Activated CD8-positive, alpha-beta memory T cell treated with anti-CD3 and anti-CD28 coated beads, Interleukin-2, amount 50 U/mL, for 1 hour (primary cell): ENCODE results near the gene FYN.

Source experiments
- DNase-seq: peaks from one replicate; pipeline ENCODE4 v3.0.0-alpha.2; 2020; ENCODE audit errors: extremely low read depth

The FYN gene

DNA sequence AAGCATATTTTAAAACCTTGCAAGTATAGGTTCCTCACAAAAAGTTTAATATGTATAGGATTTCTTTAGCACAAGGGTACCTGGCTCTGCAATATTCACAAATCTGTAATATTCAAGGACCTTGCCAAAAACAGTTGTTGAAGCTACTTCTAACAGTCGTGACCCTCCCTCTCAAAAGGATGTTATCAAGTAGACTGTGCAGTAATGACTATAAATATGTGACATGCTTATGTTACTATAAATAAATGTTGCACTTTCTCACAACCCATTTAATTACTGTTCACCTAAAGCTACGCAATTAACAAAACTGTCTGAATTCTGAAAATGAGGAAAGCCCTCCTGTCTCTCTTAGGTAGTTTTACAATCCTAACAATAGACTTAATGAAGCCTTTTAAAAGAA is 41.8 kb downstream of the FYN start:
- no peak for DNase-seq

DNA sequence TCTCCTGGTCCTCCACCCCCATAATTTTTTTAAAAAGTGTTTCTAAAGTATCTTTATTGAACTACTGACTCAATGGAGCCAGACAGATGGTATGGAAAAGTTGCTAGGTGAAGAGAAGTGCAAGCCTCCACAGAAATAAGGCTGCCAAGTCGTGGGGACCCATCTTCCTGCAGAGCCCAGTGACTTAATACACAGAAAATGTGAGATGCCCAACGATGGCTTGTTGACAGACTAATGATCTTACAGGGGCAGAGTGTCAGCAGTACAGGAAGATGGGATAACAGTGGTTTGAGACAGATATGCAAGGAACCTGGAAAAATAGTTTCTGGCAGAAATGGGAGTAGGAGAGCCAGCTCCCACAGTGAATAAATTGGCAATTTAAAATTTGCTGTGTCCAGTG is 43.3 kb downstream of the FYN start:
- DNase-seq: no peak

DNA sequence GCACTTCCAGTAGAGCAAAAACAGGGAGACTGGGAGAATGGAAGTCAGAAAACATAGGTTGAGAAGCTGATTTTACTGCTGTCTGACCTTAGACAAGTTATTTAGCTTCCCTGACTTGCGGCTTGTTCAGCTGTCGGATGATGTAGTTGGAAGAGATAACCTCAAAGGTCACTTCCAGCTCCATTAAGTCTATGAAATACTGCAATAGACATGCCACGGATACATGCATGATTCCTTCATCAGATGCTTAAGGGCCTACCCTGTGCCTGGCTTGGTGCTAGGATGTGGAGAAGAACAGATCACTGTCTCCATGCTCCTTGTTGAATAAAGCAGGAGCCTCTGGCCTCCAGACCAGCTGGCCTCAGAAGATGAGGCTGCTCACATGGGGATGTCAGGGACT is 43.7 kb downstream of the FYN start:
- no peak for DNase-seq

DNA sequence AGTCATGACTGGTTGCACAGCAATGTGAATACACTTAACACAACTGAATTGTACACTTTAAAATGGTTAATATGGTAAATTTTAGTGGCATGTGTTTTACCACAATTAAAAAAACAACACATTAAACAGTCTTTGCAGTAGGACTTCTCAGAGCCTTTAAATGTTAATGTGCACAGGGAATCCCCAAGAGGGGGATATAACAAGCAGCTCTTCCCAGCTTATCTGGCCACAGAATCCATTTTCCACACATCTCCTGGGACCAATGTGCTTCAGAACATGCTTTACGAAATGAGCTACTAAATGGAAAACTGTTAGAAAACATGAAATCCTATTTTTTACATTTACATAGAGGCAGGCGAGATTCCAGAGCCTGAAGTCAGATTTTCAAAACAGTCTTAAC is 44.4 kb downstream of the FYN start:
- DNase-seq: no peak

DNA sequence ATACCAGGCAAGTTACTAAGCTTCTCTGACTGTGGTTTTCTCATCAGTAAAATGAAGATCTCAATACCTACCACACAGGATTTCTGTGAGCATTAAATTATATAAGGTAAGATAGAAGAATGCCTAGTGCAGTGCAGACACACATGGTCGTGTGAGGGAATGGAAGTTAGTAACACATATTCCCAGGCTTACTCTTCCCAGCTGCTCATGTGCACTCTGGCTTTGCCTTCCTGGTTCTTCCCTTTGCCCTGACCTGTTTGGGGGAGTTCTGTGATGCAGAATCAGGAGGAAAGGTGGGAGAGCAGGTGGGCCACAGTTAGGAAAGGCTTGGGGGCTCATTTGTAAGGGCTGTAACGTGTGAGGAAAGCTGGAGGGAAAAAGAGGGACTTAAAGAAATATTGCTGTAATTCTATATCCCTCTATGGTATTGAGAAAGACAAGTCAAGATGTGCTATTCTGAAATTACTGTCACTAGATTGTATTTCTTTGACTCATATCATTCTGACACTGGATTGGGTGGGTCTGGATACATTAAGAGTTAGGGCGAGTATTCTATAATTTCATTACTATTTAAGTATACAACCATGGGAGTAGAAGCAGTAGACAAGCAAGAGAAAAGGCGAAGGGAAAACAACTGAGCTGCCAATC is 47.7 kb downstream of the FYN start:
- DNase-seq: no peak

DNA sequence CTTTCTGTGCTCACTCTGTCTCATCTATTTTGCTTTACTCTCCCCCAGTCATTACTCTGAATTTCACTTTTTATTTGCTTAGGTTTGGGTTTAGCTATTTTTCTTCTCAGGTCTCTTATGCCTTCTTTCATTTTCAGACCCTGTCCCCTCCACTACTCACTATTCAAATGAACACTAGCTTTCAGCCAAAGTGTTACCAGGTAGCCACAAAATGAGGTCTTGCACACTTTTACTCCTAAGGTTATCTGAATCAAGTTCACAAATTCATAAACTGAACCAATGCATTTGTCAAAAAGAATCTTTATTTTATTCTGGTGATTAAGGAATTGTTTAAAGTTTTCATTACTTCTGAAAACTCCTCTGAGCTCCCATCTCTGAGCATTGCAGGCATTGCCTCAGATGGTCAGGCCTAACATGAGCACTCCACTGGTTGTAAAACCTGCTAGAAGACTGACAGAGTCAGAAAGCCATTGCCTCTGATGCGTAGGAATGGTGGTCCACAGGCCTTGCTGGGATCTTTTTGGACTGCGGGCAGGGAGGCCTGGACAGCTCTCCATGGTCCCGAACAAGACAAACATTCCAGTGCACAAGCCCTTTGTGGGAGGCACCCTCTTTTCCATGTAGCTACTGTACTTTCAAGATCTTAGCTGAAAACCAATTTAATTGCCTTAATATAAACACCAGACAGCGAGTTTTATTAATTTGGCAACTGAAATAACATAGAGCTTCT is 48.5 kb downstream of the FYN start:
- DNase-seq: no peak

DNA sequence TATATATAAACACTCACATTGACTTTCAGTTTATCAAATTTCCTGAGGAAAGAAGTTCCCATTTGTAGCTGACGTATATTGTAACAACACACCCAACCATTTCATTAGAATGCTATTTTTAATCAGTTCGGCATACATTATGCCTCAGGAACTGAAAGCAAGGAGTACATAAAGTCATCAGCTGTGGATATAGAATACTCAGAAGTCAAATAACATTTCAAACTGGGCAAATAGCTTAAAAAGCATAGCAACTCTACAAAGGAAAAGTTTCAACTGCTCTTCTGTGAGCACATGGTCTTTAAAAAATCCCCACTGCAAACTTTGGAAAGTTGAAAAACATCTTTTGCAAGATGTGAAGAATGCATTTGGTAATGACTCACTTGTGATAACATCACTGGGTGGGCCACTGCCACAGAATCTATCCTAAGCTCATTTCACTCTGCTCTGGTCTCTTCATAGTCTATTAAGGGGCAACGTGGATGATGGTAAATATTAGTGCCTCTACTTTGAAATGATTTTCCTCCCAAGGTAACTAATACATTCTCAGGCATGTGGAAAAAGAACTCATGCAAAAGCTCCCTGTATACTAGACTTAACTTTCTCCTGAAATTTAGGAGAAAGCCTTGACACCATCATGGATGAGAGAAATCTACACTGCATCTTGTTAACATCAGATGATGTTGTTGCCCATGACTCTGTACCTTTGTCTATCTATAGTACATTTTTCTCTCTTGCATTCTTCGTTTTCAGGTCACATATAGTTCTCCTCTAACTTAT is 49.2 kb downstream of the FYN start:
- no peak for DNase-seq

DNA sequence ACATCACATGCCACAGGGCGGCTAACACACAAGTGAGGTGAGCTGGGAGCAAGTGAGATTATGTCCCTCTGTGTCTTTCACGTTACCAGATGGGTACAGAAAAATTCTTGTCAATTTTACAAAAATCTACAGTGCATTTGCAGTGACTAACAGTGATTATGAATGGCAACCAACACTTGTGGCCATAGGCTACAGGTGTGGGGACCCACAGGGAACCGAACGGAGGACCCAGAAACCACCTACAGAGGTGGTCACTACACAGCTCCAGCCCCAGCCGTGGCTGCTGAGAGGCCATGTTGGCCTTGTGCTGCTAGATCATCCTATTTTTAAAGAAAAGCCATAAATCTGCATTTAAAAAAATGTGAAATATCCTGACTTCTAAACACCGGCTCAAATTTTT is 50.2 kb downstream of the FYN start:
- no peak for DNase-seq

DNA sequence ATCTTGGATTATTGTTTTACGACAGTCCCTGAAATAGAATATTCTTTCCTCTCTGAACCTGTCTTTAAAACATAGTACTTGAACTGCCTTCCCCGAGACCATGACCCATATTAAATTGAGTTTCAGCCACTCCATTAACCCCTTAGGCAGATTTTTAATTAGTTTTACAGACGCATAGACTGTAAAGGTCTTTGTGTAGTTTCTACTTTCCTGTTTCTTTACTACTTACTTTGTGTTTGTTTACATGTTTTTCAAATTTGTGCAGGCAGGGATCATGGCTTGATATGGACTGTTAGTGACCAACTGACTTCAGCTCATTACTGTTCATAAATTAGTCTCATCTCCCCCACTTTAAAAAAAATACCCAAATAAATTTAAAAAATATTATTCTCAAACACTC is 53.8 kb downstream of the FYN start:
- no peak for DNase-seq

DNA sequence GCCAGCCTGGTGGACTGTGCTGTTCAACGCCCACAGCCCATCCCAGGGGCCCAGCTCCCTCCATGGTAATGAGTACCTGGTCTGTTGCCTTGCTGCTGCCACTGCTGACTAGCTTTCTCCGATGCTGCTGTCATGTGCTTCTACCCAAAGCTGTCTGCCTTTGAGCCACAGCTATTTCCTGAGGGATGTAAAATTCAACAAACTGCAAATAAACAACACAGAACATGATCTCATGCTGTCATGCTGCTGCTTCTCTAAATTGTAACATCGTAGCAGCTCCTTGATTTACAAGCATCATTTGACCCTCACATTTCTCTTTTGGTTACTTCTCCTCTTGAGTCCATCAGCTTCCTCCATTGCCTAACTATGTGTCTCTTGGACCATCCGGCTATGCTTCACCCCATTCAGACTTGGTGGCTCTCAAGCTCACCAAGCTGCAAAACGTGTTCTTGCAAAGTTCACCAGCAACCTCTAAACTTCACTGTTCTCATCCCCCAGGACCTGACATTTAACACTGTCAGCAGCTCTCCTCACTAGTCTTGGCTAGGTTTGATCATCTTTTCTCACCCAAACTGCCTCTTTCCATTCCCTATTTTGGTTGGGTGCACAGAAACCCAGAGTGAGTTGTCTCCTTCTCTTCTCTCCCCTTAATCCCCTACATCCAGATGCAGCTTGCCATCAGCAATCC is 54.6 kb downstream of the FYN start:
- no peak for DNase-seq

DNA sequence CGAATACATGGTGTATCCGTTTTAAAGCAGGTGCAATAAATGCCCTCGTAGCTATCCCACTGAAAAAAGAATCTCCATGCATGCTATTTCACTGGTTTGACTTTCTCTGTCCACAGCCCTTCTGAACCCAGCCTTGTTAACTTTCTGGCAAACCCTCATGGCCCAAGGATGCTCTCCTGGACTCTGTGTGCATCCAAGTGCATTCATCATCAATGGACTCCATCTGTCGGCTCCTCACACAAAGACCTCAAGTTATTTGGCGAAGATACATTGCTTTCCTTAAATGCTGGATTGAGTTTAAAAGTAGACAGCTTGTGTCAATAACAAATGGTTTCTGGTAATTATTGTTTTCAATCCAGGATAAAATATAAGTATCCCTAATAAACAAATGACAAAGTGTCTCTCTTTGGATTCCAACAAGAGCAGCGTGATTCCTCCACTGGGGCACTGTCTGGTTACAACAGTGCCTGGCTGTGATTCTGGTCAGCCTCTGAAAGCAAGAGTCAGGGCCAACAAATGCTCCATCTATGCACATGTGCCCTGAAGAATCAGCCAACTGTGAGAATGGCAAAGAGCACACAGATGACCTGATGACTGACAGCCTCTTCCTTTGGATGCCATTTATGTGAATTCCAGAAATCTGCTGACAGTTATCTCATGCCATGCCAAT is 55.7 kb downstream of the FYN start:
- DNase-seq: no peak

DNA sequence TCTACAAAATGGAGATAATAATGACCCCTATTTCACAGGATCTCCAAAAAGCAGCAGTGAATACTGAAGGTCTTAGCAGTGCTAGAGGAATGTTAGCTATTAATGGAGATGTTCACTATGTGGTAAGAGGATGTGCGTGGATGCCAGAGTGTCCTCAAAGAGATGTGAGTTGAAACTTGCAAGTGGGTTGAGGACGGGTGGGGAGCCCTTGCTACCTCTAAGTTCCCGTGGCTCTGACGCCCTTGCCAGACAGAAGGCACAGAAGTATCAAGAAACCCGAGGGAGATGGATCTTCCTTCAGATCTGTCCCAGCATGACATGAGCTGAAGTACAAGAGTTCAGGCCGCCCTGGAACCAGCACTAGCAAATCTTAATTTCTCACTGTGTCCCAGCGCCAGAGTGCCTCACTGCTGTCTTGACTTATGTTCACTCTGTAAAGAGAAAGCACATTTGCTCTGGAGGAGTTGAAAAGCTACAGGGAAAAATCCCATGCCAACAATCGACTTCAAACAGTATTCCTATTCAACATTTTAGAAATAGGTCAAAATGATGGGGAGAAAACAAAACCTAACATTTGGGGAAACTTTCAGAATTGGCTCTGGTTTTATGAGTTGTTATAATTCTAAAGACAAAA is 59.5 kb downstream of the FYN start:
- no peak for DNase-seq

DNA sequence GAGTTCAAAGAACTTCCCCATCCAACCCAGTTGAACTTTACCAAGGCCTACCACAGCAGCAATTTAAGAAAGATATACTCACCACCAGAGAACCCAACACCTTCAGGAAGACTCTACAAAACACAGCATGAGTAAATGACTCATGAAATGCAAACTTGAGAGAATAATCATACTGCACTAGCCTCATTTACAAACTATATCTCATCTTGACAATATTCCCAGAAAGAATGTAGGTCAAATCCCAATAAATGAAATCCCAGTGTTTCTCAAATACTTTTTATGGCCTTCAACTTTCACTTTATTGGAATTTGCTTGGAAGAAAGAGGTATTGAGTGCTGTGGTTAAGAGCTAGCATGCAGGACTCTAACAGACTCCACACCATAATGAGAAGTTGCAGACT is 60.0 kb downstream of the FYN start:
- no peak for DNase-seq

DNA sequence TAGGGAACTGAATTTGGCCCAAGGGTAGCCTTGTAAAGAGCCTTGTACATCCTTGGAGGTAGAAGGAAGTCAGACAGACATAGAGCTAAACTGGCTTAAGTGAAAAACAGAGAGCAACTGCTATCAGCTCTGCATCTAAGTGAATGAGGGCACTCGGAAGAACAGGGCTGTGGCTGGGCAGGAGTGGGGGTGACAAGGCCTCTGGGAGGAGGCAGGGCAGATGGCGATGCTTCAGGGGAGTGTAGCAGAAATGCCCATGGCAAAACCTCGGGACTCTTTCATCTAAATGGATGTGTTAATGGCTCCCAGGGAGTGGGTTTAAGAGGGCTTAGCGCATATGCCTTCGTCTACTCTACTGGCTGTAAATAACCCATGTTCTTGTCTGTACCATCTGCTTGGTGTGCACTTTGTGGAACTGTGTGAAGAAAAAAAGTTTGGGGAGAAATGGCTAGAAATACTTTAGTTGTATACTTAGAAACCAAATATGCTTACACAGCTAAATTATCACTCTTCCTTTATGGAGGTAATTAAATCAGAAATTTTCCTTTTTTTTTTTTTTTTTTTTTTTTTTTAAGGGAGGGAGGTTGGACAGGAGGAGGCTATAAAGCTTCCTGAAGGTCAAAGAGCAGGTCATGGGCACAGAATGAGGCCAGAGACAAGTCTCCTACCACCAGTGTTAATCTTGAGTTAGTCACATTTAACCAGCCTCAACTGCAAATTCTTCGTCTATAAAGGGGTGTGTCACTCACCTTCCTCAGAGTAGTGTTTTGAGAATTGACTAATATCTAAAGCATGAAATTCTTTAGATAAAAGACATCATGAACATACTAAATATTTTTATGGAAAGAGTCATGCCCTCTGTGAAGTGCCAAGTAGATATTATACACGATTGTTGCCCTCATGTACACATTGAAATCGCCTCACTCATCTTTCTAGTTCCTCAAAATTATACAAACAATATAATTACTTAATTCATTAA is 60.9 kb downstream of the FYN start:
- no peak for DNase-seq

DNA sequence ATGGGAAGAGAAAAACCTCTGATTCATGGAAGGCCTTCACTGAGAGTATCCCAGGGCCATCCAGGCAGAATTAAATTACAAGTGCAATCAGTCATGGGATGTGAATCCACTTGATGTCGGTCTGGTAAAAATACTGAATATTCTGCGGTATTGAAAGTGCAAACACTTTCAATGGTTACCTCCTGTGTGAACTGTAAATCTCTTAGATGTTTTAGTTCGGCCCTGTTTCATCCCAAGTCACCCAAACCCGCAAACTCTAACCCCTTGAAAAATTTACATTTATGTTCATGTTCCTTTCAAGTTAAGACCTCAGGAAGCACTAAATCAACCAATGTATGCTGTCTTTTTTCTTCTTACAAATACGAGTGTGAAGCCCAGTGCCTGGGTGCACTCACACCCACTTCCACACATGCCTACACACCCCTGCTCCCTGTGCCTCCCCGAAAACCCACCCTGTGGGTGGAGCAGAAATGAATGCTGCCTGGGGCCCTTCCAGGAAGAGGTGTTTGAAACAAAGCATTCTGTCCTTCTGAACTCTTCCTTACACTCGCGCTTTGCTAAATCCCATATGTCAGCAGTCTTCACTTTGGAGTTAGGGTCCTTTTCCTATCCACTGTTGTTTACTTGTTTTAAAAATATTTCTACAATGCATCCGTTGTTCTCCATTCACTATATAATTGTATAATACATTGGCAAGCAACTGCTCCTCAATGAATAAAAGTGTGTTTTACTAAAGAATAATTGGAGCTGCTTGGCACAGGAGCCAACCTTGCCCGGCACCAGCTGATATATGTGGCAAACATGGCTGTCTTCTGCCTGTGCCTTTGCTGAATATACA is 62.7 kb downstream of the FYN start:
- no peak for DNase-seq

DNA sequence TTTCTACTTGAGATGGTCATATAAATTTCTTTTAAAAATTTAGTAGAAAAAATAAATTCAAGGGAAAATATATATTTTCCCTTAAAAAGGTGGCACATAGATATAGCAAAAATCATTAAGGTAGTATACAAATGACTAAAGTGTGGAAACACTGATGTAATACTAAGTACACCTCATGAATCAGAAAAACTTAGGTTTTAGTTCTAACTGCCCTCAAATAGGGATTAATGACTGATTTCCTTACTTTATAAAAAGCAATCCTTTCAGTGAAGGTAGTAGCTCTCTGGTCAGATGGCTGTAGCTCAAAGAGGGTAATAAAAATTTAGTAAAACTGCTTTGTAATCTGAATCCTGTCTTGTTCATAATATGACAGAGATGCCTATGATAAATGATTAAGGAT is 63.5 kb downstream of the FYN start:
- DNase-seq: no peak

DNA sequence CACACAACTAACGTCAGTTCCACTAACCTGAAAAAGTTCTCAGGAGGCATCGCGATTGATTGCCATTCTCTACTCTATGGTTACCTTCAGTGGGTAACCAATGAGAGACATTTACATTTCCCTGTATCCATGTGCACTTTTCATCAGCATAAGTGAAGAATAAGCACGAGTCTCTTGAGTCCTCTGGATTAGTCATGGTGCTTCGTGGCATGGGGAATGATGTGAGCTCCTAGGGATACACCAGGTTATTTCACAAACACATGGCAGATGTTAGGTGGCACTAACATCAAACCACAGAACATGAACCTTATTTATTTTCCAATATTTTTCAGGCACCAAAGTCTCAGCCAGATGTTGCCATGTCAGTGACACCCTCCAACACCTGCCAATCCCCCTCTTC is 64.0 kb downstream of the FYN start:
- no peak for DNase-seq

DNA sequence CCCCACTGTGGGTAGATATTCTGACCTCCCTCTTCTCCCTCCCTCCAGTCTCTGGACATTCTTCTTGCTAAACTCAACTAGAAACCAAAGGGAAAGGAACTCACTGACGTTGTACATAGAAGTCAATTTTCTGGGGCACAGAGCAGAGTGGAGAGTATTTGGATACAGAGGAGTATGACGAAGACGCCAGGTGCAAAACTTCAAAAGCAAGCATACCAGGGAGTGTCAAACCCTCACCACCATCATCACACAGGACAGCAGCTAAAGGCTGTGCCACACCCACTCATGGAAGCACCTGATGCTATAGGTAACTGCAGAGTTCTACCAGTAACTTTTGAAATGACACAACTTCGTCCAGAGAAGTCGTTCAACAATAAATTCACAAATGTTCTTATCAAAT is 64.8 kb downstream of the FYN start:
- DNase-seq: peak; percentile 36
